ENCODE data around the gene TLE3.

GRCh38 chr15:70031713-70032112, 66.0 kb downstream of the TLE3 start:
- no peak for TF ChIP-seq EZH2phosphoT487 (IDR thresholded peaks at IDR 0.05; ENCODE audit: borderline replicate concordance, low read depth)
- TF ChIP-seq CTCF (IDR thresholded peaks at IDR 0.05): no peak
- no peak for TF ChIP-seq YY1 (IDR thresholded peaks at IDR 0.05; ENCODE audit: low read depth)
- no peak for TF ChIP-seq GABPA (IDR thresholded peaks at IDR 0.05; ENCODE audit: low read depth)
- no peak for TF ChIP-seq POLR2AphosphoS5 (IDR thresholded peaks at IDR 0.05; ENCODE audit: low read depth, low read length)
- TF ChIP-seq RAD21 (IDR thresholded peaks at IDR 0.05; ENCODE audit: low read length): no peak
